Adrenal gland (tissue), 5 donors: ENCODE results near the gene RFX8.

Experiments
- CTCF ChIP-seq, 6 experiments: fragments of 450-650 bp in 4 of 6; fragments of 200-600 bp in 2 of 6; sonication (generic) in 1 of 6; IDR thresholded peaks; 1 replicate in 5 of 6; 2 replicates in 1 of 6; pipeline versions ENCODE4 v1.5.1 to v1.8.0; 2016 to 2021; ENCODE audit warnings: antibody characterized with exemption in 6 of 6, mild to moderate bottlenecking in 2 of 6, moderate library complexity in 1 of 6
- POLR2A ChIP-seq, 2 donors: fragments of 450-650 bp; IDR thresholded peaks; one replicate each; pipeline ENCODE4 v1.6.1; 2017; ENCODE audit warnings: antibody characterized with exemption in 2 of 2, mild to moderate bottlenecking in 2 of 2, moderate library complexity in 1 of 2
- donor health status: DM: no; HTN: no; CAD: no.

- TF ChIP-seq POLR2A (IDR thresholded peaks at IDR 0.05) (no peak), CTCF (IDR thresholded peaks at IDR 0.05) (no peak)
These were observed 41.4 kb downstream of the RFX8 start for GRCh38 chr2:101433465-101433864.
